Activated gamma-delta T cell treated with anti-CD3 and anti-CD28 coated beads, Interleukin-2, amount 50 U/mL, for 16 hours (primary cell): ENCODE measurements around the gene MT2A.
A peak's percentile ranks its signal among the peaks of the same experiment; 100 is the strongest.
"Not testable (repeated sequence)": the region's sequence is repeated elsewhere in the genome, so short reads cannot be mapped to it uniquely, and the experiment has no call there.

ENCODE experiments used
- DNase-seq: peaks from one replicate; pipeline ENCODE4 v3.0.0-alpha.2; 2020; ENCODE audit warnings: low read depth

MT2A gene

GRCh38 chr16:56608043-56608875, at the start of gene MT2A:
MT2A (plus strand) TSS chr16:56608584; CDS start chr16:56608656, 72 bp downstream.
- peak; percentile 75 for DNase-seq

- no peak for DNase-seq
Observed at GRCh38 chr16:56559109-56559508, 49.3 kb upstream of the MT2A start.

- DNase-seq, result no peak
Observed at GRCh38 chr16:56560447-56560846, 47.9 kb upstream of the MT2A start.

GRCh38 chr16:56561126-56561525, 47.3 kb upstream of the MT2A start:
- no peak for DNase-seq

GRCh38 chr16:56564793-56565477, 43.4 kb upstream of the MT2A start, which contains the start of gene MT4:
MT4 (plus strand) TSS chr16:56565073; CDS start chr16:56565129, 56 bp downstream.
- DNase-seq, result no peak

- no peak for DNase-seq
Observed at GRCh38 chr16:56569971-56570370, 38.4 kb upstream of the MT2A start.

GRCh38 chr16:56571525-56571924, 36.9 kb upstream of the MT2A start:
- no peak for DNase-seq

GRCh38 chr16:56574625-56575024, 33.8 kb upstream of the MT2A start:
- DNase-seq, result no peak

- peak; percentile 71 for DNase-seq
Observed at GRCh38 chr16:56576585-56577299, 31.6 kb upstream of the MT2A start.

GRCh38 chr16:56577300-56577625, 31.1 kb upstream of the MT2A start:
- no peak for DNase-seq

- DNase-seq, result no peak
Observed at GRCh38 chr16:56580391-56581048, 27.9 kb upstream of the MT2A start.

GRCh38 chr16:56582911-56583310, 25.5 kb upstream of the MT2A start:
- not testable (repeated sequence) for DNase-seq

GRCh38 chr16:56583351-56584168, 24.8 kb upstream of the MT2A start:
- no peak for DNase-seq

- DNase-seq, result no peak
Observed at GRCh38 chr16:56584276-56584675, 24.1 kb upstream of the MT2A start.

- no peak for DNase-seq
Observed at GRCh38 chr16:56588781-56589140, 19.6 kb upstream of the MT2A start.

GRCh38 chr16:56589141-56590039, 19.0 kb upstream of the MT2A start, which contains the start of gene MT3:
MT3 (plus strand) TSS chr16:56589528; CDS start chr16:56589591, 63 bp downstream.
- no peak for DNase-seq

- no peak for DNase-seq
Observed at GRCh38 chr16:56591377-56592060, 16.9 kb upstream of the MT2A start.

- no peak for DNase-seq
Observed at GRCh38 chr16:56593573-56594291, 14.7 kb upstream of the MT2A start.

GRCh38 chr16:56594292-56594619, 14.1 kb upstream of the MT2A start:
- DNase-seq, result no peak
